Jurkat, Clone E6-1 (cell line): ENCODE results near the gene TNRC18.
"Not testable (repeated sequence)": the region's sequence is repeated elsewhere in the genome, so short reads cannot be mapped to it uniquely, and the experiment has no call there.

ENCODE experiments used
- DNase-seq: peaks from one replicate; pipeline ENCODE4 v3.0.0-alpha.2; 2011; ENCODE audit warnings: low read depth, low spot score
- H3K4me3 ChIP-seq: 2 replicates; pipeline ENCODE4 v1.5.1; 2011; ENCODE audit warnings: mild to moderate bottlenecking, low read length, control low read depth, moderate library complexity

Gene TNRC18

DNA sequence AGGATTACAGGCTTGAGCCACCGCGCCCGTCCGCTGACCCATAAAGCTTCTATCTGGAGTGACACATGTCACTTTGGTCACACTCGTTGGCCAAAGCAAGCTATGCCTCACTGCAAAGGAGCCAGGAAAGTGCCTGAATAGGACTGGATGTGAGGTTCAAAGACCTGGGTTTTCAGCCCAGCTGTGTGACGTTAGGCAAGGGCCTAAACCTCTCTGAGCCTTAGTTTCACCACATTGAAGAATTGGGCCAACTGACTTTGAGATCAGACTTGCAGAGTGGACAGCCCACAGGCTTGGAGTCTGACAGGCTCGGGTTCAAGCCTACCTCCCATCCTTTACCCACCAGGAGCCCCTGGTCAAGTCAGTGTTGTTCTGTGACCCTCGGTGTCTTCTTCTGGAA lies 135.1 kb downstream of the TNRC18 start:
- DNase-seq, H3K4me3 ChIP-seq: not testable (repeated sequence)

DNA sequence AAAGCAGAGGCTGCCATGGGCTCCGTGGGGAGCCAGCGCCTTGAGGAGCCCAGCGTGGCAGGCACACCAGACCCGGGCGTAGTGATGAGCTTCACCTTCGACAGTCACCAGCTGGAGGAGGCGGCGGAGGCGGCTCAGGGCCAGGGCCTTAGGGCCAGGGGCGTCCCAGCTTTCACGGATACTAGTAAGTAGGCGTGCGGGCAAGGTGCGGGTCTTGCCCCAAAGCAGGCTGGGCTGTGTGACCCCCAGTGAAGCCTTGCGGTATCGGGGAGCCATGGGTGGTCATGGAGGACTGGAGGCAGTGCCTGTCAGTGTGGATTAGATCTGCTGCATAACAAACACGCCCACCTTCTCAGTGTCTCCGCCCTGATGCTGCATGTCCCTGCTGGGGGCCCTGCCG lies 135.8 kb downstream of the TNRC18 start:
- H3K4me3 ChIP-seq, result no peak overlapping the region
- DNase-seq, result no peak

DNA sequence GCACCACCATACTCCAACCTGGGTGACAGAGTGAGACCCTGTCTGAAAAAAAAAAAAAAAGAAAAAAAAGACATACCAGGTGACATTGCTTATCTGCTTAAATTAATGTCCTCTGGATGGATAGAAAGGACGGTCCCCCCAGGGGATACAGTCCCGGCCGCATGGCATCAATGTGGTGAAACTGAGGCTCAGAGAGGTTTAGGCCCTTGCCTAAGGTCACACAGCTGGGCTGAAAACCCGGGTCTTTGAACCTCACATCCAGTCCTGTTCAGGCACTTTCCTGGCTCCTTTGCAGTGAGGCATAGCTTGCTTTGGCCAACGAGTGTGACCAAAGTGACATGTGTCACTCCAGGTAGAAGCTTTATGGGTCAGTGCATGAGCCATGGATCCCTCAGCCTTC lies 136.3 kb downstream of the TNRC18 start:
- not testable (repeated sequence) for H3K4me3 ChIP-seq, DNase-seq

DNA sequence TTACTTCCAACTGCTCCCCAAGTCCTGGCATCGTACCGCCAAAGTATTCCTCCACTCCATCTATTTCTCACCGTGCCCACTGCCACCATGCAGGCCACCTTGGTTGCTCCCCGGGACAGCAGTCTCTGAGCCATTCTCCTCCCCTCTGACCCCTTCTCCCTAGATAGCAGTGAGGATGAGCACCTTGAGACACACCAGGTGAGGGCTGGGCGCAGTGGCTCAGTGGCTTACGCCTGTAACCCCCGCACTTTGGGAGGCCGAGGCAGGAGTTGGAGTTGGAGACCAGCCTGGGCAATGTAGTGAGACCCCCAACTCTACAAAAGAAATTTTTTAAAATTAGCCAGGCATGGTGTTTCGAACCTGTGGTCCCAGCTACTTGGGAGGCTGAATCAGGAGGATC lies 136.7 kb downstream of the TNRC18 start:
- no peak for DNase-seq
- H3K4me3 ChIP-seq, result no peak overlapping the region

DNA sequence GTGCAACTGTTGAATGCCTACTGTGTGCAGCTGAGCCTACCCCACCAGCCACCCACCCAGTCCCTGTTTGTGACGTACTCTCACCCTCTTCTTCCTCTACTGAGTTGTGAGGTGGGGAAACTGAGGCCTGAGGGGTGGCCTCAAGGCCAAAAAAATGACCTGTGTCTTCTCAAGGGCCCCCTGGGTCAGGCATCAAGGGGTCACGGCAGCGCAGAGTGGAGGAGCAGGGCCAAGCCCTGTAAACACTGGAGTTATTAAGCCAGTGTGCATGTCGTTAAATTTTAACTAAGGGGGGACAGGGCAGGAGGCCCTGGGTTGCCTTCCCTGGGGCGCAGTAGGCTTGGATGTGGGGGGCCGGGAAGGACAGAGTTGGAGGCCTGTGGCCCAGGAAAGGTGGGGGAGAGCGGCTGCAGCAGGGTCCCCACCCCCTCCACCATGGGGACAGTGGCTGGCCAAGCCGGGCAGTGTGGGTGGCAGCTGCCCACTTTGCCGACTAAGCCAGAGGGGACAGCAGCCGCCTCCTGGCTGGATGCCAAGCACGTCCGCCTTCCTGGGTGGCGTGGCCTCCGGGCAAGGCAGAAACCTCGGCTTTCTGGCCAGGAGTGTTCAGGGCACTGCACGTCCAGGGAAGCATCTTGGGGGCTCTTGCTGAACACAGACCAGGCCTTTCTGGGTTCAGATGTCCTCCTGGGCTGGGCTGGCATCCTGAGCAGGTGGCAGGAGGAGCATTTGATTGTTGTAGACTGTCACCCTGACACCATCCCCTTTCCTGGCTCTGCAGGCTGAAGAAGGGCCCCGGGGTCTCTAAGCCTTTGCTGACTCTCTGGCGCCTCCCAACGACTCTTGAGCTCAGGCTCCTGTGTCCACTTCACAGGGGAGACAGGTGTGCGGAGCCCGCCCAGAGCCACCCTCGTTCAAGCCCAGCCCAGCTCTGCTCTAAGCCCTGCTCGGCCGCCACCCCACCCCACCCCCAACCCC lies 139.0 kb downstream of the TNRC18 start:
- H3K4me3 ChIP-seq, result no peak overlapping the region
- DNase-seq, result peak; percentile 19

DNA sequence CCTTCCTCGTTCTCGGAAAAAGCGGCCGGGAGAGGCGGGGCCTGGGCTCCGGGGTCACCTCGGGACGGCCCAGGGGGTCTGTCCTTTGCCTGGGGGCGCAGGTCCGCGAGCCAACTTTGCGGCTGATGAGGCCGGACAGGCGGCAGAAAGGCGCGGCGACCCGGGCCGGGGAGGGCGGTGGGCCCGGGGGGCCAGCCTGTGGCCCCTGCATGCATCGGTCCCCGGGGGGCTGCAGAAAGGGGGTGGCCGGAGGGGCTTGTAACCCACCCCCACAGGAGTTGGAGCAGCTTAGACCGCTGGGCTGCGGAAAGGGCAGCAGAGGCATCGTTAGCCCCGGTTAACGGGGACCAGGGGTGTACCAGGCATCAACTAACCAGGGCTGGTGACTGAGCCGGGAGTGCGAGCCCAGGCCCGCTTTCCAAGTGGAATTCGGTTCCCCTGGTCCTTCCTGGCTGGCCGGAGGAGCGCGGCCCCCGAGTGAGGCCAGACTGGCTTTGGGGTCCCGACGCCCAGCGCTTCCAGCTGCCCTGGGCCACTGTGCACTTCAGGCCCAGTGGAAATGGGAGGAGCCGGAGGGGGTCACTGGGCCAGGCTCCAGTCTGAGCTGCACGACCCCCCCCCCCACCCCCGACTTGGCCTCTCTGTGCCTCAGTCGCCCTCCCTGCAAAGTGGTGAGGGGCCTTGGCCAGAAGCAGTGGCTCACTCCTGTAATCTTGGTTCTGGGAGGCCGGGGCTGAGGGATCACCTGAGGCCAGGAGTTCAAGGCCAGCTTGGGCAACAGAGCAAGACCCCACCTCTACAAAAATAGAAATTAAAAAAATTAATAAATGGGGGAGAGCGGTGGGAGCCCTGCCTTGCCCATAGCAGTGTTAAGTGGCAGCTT lies 140.0 kb downstream of the TNRC18 start:
- H3K4me3 ChIP-seq, result peak overlapping the region; percentile 20
- no peak for DNase-seq

DNA sequence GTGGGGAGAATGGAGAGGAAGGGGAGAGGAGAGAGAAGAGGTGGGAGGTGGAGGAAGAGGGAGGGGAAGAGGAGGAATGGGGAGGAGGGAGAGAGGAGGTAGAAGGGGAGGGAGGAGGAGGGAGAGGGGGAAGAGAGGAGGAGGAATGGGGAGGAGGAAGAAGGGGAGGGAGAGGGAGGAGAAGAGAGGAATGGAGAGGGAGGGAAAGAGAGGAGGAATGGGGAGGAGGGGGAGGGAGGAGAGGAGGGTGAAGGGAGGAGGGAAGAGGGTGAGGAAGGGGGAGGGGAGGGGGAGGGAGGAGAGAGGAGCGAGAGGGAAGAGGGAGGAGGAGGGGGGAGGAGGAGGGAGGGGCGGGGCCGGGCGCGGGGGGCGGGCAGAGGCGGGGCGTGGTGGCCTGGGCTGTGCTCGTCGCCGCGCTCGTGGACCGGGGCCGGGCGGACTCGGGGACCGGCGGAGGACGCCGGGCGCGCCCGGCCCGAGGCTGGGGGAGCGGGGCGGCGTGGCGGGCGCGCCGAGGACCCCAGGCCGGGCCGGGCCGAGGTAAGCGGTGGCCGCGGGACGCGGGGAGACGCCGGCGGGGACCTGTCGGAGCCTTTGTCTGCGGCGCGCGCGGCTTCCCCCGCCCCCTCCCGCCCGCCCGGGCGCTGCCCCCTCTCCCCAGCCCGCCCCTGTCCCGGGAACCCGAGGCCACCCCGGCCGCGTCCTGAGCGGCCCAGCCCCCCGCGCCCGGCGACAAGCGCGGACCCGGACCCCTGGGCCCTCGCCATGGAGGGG lies 140.9 kb downstream of the TNRC18 start, which contains the start of gene SLC29A4:
SLC29A4 (plus strand) TSS at position 401 of the 774 bp plus-strand sequence. CDS start 4,874 bp downstream, outside the sequence.
- peak; percentile 28 for DNase-seq
- peak within 1 kb of the TSS; percentile 20 for H3K4me3 ChIP-seq

DNA sequence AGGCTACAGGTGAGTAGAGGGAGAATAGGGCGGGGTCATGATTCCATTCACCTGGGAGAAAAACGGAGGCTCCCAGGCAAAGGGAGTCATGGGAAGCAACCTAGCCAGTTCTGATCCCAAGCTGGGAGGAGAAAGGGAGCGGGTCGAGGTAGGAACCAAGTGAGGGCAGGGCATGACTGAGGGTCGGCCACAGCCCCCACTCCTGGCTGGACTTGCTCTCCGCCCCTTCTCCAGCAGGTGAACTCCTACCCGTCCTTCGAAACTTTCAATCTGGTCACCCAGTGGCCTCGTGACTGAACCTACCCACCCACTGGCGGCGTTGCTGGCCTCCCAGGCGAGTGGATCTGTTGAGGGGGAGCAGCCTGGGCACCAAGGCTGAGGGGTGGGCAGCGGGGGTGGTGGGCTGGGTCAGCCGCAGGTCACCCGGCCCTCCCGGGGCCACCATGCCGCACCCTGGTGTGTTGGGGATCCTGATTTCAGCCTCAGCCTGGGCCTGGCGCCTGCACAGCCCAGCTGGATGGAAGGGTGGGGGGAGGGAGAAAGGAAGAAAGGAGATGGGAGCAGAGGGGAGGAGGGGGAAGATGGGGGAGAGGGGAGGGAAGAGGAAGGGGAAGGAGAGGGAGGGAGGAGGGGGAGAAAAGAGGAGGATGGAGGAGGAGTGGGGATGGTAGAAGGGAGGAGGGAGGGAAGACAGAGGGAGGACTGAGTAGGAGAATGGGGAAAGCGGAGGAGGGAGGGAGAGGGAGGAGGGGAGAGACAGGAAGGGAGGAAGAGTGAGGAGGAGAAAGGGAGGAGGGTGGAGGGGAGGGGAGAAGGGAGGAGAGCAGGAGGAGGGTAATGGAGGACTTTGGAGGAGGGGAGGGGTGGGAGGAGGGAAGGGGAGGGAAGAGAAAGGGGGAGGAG lies 141.8 kb downstream of the TNRC18 start:
- not testable (repeated sequence) for DNase-seq, H3K4me3 ChIP-seq

DNA sequence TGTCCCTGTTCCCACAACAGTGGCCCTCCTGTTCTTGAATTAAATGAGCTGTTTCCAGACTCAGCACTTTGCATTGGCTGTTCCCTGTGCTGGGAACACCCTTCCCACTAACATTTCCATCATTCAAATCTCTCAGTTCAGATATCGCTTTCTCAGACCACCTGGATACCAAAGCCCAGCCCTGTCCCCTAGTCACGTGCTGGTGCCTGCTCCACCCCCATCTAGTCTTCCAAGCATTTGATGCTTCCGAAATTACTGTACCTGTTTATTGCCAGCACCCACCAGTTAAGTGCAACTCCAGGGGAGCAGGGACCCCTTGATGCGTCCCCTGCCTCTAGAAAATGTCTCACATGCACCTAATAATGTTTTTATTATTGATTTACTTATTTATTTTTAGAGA lies 143.9 kb downstream of the TNRC18 start:
- H3K4me3 ChIP-seq, result no peak overlapping the region
- no peak for DNase-seq

DNA sequence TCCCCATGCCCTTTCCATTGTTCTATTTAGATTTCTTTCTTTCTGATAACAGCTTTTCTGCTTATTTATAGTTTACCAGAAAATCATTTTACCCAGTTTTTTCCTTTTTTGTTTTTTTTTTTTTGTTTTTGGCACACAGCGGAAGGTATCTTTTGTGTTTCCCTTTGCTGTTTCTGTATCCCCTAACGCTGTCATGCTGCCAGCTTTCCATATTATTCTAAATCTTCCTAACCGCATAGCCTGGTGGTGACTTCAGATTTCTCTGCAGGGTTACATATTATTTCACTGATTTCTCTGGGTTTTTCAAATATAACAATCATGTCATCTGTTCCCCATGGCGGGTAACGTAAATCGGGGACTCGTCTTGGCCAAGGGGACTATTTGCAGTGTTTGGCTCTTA lies 144.9 kb downstream of the TNRC18 start:
- no peak for DNase-seq
- H3K4me3 ChIP-seq, result no peak overlapping the region

DNA sequence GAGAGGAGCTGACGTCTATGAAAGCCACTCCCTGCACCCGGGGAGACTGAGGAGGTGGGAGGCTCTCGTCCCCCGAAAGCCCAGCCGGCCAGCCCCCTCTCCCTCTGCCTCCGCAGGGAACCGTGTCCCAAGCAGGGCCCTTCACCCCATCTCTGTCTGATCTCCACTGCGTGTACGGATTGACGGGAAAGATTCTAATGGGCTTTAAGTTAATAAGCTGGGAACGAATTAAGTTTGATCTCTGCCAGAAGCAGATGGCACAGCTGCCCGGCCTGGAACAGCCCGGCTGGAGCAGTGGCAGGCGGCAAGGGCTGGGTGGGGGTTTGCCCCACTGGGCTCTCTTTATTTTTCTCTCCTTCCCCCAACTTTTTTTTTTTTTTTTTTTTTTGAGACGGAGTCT lies 147.0 kb downstream of the TNRC18 start:
- DNase-seq, result no peak
- no peak overlapping the region for H3K4me3 ChIP-seq

DNA sequence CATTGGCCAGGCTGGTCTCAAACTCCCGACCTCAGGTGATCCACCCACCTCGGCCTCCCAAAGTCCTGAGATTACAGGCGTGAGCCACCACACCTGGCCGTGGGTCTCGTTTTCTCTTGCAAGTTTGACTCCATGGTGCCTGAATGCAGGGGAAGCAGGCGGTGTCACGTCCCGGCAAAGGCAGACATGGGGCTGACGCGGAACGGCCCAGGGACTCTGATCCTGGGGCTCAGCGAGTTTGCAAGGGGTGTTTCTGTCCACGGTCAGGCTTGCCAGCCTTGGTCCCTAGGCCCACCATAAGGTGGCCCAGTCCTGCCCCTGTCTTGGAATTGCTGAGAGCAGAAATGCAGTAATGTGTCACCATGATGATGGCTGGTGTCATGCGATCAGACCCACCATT lies 147.5 kb downstream of the TNRC18 start:
- DNase-seq, H3K4me3 ChIP-seq: not testable (repeated sequence)

DNA sequence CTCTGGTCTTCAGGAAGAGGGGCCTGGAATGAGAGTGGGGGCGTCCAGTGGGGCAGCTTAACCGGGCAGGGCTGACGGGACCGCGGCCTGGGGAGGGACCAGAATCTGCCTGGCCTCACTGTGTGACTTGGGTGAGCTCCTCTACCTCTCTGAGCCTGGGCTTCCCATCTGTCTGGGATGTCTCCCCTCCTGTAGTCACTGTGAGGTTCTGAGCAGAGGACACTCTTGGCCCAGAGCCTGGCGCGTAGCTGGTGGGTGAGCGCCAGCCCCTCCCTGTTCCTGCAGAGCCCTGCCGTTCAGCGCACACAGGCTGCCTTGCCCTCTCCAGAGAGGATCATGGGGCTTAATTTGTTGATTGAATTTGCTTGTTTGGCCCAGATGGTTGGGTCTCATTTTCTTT lies 148.1 kb downstream of the TNRC18 start:
- not testable (repeated sequence) for H3K4me3 ChIP-seq, DNase-seq

DNA sequence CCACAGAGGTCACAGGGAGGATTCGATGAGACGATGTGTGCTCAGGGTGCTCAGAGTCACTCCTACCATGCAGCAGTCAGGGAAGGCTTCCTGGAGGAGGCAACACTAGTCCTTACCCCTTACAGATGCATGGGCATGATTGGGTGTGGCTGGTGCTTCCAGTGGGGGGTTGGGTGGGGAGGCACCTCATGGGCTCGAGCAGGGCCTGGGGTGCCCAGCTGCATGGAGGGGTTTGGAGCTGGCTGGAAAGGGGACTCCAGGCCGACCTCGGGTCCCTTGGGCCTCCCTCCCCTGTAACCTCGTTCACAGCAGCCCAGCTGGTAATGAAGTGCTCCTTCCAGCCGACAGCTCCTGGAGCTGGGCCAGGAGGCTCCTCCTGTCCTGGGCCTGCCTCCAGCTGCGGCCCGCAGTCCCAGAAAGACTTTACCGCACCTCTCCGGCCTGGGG lies 148.6 kb downstream of the TNRC18 start:
- not testable (repeated sequence) for H3K4me3 ChIP-seq, DNase-seq

DNA sequence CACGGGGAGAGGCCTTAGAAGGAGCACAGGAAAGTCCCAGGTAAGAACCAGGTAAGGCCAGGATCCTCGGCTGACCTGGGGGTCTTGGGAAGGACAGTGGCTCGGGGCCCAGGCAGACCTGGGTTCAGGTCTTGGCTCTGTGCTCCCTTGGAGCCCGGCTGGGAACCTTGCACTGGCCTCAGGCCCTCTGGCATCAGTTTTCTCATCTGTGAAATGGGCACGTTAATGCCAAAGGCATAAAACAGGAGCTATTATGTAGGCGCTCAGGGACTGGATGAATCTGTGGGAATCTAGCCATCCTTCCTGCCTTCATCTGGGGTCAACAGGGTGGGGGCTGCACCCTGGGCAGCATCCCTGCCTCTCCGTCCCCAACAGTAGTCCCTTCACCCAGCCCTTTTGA lies 149.2 kb downstream of the TNRC18 start:
- no peak for DNase-seq
- no peak overlapping the region for H3K4me3 ChIP-seq

DNA sequence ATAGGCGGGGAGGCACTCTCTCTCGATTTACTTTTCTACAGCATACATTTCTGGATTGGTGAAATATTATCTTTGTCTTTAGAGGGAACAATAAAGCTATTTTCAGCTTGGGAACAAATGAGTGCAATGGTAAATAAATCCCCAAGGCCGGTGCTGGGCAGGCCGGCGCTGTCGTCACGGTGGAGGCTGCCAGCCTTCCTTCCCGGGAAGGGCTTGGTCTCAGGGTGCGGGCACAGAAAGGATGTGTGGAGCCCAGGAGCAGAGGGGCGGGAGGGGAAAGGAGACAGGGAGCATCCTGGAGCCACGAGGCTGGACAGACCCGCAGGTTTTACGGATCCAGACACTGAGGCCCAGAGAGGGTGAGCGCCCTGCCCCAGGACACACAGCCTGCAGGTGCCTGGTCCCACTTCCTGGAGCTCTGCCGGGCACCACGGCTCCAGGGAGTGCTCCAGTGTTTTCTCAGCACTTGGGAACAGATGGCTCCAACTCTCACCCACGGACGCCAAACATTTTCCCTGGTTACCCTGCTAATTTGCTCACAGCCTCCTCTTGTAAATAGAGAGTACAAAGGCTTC lies 149.7 kb downstream of the TNRC18 start:
- DNase-seq, result not testable (repeated sequence)

DNA sequence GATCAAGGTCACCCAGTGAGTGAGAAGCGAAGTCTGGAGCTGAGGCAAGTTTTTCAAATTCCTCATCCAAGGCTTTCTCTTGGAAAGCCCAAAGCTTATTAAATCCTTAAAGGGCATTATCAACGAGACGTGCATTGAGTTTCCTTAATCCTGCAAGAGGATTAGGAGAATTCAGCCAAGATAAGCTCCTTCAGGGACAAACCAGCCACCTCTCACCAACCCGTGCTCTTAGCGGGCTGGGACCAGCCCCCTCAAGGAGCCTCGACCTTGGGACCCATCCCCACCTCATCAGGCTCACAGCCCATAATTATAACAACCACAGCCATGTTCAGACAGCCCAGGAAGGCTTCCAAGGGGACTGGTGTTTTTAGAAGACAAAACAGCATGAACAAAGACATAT lies 152.8 kb downstream of the TNRC18 start:
- no peak overlapping the region for H3K4me3 ChIP-seq
- no peak for DNase-seq

More for the DNA sequence above, 149.7 kb downstream of the TNRC18 start:
- not testable (repeated sequence) for H3K4me3 ChIP-seq
